GM12878 (cell line): Measurements from ENCODE around the gene CLEC16A.

ENCODE experiments used
- CTCF ChIP-seq, 3 experiments: IDR thresholded peaks in 2 of 3; conservative IDR thresholded peaks in 1 of 3; 2 replicates each; pipeline ENCODE4 v1.5.1; 2011; ENCODE audit warnings: low read depth in 3 of 3, low read length in 3 of 3, mild to moderate bottlenecking in 3 of 3, control low read depth in 2 of 3, moderate library complexity in 2 of 3, inconsistent platforms in 1 of 3, mixed read lengths in 1 of 3; ENCODE audit not compliant: control insufficient read depth in 2 of 3, insufficient read depth in 1 of 3; ENCODE audit errors: extremely low read depth in 1 of 3
- EP300 ChIP-seq, 2 experiments: fragments of 150-350 bp in 1 of 2; IDR thresholded peaks; 2 replicates each; pipeline ENCODE4 v1.6.1; 2011 to 2012; ENCODE audit warnings: low read depth in 2 of 2, low read length in 2 of 2, borderline replicate concordance in 1 of 2, improper control_type of control experiment in 1 of 2, inconsistent platforms in 1 of 2; ENCODE audit not compliant: control insufficient read depth in 1 of 2
- JUND ChIP-seq: IDR thresholded peaks from 2 replicates; pipeline ENCODE4 v1.6.1; 2012; ENCODE audit warnings: low read depth, mild to moderate bottlenecking, low read length, improper control_type of control experiment, moderate library complexity
- MYB ChIP-seq: fragments of 150-350 bp; IDR thresholded peaks from 2 replicates; pipeline ENCODE4 v1.6.1; 2014; ENCODE audit warnings: mild to moderate bottlenecking, low read depth, low read length, borderline replicate concordance
- POLR2A ChIP-seq: IDR thresholded peaks from 2 replicates; pipeline ENCODE4 v1.6.1; 2011; ENCODE audit warnings: low read depth, mild to moderate bottlenecking, low read length
- SPI1 ChIP-seq: IDR thresholded peaks from 2 replicates; pipeline ENCODE4 v1.6.1; 2011; ENCODE audit warnings: low read depth, mild to moderate bottlenecking, low read length, moderate library complexity, borderline replicate concordance; ENCODE audit not compliant: insufficient read depth

- no peak for TF ChIP-seq POLR2A
- TF ChIP-seq SPI1, result no peak
- no peak for TF ChIP-seq JUND
- TF ChIP-seq MYB, result no peak
- no peak for TF ChIP-seq EP300 (IDR thresholded peaks at IDR 0.05; ENCODE audit: borderline replicate concordance in 1 of 2, control insufficient read depth in 1 of 2, low read depth in 2 of 2, low read length in 2 of 2)
- TF ChIP-seq CTCF (IDR thresholded peaks at IDR 0.05 in 2 of 3, conservative IDR thresholded peaks at IDR 0.05 in 1 of 3; ENCODE audit: control insufficient read depth in 2 of 3, extremely low read depth in 1 of 3, insufficient read depth in 1 of 3, low read depth in 3 of 3, low read length in 3 of 3), result no peak
Observed at GRCh38 chr16:11045441-11045840, 101.1 kb downstream of the CLEC16A start.
